ENCODE measurements around the gene ATP10B.

DNA sequence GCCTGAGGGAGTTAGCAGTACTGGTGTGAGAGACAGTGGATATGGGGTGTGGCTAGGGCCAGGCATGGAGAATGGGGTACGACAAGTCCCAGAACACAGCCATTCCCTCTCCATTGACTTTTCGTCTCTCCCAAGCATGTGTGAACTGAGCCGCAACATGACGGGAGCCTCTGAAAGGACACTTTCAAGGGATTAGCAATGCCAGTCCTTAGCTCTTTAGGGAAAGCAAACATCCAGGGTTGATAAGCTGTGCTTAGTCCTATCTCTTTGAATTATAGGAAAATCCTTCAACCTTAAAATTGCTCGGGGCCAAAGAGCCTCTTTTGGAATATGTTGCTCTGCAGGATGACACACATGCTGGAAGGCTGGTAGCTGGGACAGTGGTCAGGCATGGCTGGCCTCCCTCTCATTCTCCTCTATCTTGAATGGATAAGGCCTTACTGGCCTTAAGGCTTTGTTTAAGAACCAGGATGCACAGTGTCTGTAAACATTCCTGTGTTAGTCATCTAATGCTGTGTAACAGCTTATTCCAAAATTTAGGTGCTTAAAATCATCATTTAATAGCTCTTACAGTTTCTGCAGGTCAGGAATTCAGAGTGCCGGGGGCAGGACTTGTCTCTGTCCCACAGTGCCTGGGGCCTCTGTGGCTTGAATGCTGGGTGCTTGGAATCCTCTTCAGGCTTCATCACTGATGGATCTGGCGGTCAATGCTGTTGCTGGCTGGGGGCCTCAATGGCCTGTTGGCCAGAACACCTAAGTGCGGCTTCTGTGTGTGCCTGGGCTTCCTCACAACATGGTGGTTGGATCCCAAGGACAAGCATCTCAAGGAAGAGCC lies 335.1 kb downstream of the ATP10B start:
- no peak for TF ChIP-seq CTCF (IDR thresholded peaks at IDR 0.05; ENCODE audit: borderline replicate concordance, extremely low read depth, low read length, poor library complexity, severe bottlenecking)
- TF ChIP-seq EZH2 (IDR thresholded peaks at IDR 0.05; ENCODE audit: borderline replicate concordance, low read depth, low read length, severe bottlenecking) = no peak

Data from DND-41 (cell line).